Astrocyte of the cerebellum (primary cell): ENCODE results near the gene CDC45.

Experiments
- DNase-seq: peaks from one replicate; pipeline ENCODE4 v3.0.0-alpha.2; 2011; ENCODE audit warnings: low read depth
- H3K4me3 ChIP-seq: 2 replicates; pipeline ENCODE4 v1.5.1; 2011; ENCODE audit warnings: mild to moderate bottlenecking, low read depth, low read length, moderate library complexity
- in situ Hi-C: cut with HindIII; loops from 2 replicates; pipeline ENCODE4 v1.10.0; 2017; ENCODE audit warnings: low sequenced_read_pairs
- TF ChIP-seq, protein P1 (sequence below): IDR thresholded peaks from 2 replicates; pipeline ENCODE4 v1.5.1; 2012; ENCODE audit warnings: low read length, low read depth, moderate library complexity, mild to moderate bottlenecking; ENCODE audit errors: missing control alignments

CDC45 gene

DNA sequence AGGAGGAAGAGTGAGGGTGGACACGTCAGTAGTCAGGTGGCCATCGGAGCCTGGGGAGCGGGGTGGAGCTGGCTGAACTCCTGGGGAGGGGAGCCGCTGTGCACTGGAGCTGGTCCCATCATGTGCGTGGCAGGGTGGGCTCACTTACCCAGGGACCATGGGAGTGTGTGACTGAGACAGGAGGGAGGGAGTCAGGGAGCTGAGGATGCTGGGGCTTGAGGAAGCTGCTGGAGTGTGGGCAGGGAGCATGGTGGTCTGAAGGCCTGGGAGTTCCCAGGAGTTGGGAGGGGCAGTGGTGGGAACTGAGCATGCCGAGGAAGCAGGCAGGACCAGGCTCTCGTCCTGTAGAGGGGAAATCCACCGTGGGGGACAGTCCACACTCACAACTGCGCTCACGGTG, 26.5 kb downstream of the CDC45 start:
- DNase-seq, result no peak
- in situ Hi-C loops, result no loop called here
- no peak overlapping the region for H3K4me3 ChIP-seq
- TF ChIP-seq, protein P1, sequence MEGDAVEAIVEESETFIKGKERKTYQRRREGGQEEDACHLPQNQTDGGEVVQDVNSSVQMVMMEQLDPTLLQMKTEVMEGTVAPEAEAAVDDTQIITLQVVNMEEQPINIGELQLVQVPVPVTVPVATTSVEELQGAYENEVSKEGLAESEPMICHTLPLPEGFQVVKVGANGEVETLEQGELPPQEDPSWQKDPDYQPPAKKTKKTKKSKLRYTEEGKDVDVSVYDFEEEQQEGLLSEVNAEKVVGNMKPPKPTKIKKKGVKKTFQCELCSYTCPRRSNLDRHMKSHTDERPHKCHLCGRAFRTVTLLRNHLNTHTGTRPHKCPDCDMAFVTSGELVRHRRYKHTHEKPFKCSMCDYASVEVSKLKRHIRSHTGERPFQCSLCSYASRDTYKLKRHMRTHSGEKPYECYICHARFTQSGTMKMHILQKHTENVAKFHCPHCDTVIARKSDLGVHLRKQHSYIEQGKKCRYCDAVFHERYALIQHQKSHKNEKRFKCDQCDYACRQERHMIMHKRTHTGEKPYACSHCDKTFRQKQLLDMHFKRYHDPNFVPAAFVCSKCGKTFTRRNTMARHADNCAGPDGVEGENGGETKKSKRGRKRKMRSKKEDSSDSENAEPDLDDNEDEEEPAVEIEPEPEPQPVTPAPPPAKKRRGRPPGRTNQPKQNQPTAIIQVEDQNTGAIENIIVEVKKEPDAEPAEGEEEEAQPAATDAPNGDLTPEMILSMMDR, result no peak

- TF ChIP-seq, protein P1, result no peak
- in situ Hi-C loops, result no loop called here
- no peak for DNase-seq
- no peak overlapping the region for H3K4me3 ChIP-seq
Observed at GRCh38 chr22:19507534-19507861, 27.8 kb downstream of the CDC45 start.

DNA sequence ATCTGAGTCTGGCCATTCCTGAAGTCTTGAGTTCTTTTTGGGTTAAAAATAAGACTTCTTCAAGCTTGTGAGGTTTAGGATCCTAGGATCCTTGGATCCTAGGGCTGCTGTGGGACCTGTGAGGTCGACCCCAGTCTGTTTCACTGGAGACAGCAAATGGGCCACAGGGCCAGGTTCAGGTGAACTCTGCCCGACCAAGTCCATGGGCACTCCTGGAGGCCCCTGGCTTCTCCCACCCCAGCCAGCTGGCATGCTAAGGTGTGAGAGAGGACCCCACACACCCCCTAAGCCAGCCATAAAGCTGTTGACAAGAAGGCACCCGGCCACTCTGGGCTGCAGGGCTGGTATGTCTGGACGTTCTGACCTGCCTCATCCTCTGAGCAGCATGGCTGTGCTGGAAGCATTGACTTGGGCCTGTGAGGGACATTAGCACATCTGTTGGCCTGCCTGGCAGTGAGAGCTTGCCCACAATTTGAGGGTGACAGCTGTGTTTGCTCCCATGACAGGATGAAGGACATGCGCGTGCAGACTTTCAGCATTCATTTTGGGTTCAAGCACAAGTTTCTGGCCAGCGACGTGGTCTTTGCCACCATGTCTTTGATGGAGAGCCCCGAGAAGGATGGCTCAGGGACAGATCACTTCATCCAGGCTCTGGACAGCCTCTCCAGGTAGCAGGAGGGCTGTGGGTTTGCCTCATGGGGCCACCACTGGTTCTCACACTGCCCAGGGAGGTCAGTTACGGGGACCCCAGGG, 28.5 kb downstream of the CDC45 start:
- TF ChIP-seq, protein P1, result no peak
- in situ Hi-C loops, result no loop called here
- no peak overlapping the region for H3K4me3 ChIP-seq
- no peak for DNase-seq

DNA sequence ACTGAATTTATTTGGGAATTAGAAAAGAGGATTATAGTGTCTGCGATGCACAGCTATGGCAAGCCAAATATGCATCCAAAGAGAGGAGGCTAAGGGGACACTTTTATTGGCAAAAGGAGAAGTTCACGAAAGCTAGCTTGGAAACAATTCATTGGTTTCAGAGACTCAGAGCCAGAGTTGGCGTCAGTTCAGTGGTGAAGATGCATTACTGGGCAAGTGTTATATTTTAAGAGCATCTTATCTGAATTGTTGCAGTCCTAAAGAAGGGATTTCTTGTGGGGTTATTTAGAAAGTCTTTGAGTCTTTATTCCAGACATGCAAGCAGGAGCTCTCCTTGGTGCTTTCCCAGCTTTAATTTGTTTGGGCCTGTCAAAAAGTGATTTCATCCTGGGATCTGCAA, 29.5 kb downstream of the CDC45 start:
- no peak overlapping the region for H3K4me3 ChIP-seq
- in situ Hi-C loops, result no loop called here
- no peak for DNase-seq
- TF ChIP-seq, protein P1, result no peak

DNA sequence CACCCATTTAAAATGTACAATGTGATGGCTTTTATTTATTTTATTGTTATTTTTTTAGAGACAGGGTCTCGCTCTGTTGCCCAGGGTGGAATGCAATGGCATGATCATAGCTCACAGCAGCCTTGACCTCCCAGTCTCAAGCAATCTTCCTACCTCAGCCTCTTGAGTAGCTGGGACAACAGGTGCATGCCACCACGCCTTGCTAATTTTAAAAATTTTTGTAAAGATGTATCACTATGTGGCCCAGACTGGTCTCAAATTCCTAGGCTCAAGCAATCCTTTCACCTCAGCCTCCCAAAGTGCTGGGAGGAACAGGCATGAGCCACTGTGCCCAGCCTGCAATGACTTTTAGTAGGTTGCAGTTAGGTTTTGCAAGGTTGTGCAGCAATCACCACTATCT, 30.2 kb downstream of the CDC45 start:
- in situ Hi-C loops, result no loop called here
- H3K4me3 ChIP-seq, result no peak overlapping the region
- TF ChIP-seq, protein P1, result no peak
- DNase-seq, result no peak

DNA sequence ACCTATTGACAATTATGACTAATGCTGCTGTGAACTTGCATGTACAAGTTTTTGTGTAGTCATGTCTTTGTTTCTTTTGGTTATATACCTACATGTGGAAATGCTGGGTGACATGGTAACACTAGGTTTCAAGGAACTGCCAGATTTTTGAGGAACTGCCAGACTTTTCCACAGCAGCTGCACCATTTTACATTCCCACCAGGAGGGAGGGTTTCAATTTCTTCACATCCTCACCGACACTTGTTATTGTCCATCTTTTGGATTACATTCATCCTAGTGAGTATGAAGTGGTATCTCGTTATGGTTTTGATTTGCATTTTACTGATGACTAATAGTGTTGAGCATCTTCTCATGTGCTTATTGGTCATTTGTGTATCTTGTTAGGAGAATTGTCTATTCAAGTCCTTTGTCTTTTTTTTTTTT, 31.2 kb downstream of the CDC45 start:
- TF ChIP-seq, protein P1, result no peak
- no peak overlapping the region for H3K4me3 ChIP-seq
- in situ Hi-C loops, result no loop called here
- DNase-seq, result no peak

DNA sequence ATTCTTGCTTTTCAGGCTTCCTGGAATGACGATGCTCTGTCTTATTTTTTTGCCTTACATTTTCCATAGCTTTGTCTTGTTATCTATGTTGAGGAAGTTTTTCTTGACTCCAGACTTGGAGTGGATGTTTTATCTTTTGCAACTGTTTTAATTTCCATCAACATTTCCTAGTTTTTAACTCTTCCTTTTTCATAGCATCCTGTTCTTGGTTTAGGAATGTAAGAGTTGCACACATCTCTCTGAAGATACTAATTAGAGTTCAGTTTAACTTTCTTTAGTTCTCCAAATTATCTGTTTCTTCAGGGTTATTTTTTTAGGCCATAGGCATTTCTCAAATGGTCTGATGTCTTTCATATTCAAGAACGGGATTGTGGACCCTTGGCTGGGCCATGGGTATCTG, 34.1 kb downstream of the CDC45 start:
- DNase-seq, result no peak
- TF ChIP-seq, protein P1, result no peak
- in situ Hi-C loops, result no loop called here
- no peak overlapping the region for H3K4me3 ChIP-seq
